Loucy (cell line): ENCODE results near the gene KIAA0825.

Source experiments
- H2AFZ ChIP-seq: fragments of 200-600 bp; sonication (generic); 2 replicates; pipeline ENCODE4 v1.6.0; 2016; ENCODE audit warnings: antibody characterized with exemption, mild to moderate bottlenecking, low read length, moderate library complexity
- H3F3A ChIP-seq: fragments of 200-600 bp; 2 replicates; pipeline ENCODE4 v1.6.0; 2016; ENCODE audit warnings: antibody characterized with exemption, low read depth, mild to moderate bottlenecking
- H3K27me3 ChIP-seq: fragments of 200-600 bp; sonication (generic); 2 replicates; pipeline ENCODE4 v1.6.1; 2014; ENCODE audit warnings: low read length, mild to moderate bottlenecking; ENCODE audit not compliant: insufficient read depth, poor library complexity, severe bottlenecking
- H3K36me3 ChIP-seq: fragments of 200-600 bp; sonication (generic); 2 replicates; pipeline ENCODE4 v1.6.1; 2016; ENCODE audit warnings: low read length; ENCODE audit not compliant: insufficient read depth
- H3K4me1 ChIP-seq: fragments of 200-600 bp; sonication (generic); 2 replicates; pipeline ENCODE4 v1.5.1; 2014; ENCODE audit warnings: low read length, mild to moderate bottlenecking; ENCODE audit not compliant: insufficient read depth, poor library complexity, severe bottlenecking
- H3K4me2 ChIP-seq: fragments of 200-600 bp; sonication (generic); 2 replicates; pipeline ENCODE4 v1.6.0; 2014; ENCODE audit warnings: antibody characterized with exemption, low read length, low read depth, mild to moderate bottlenecking; ENCODE audit not compliant: poor library complexity, severe bottlenecking
- H3K4me3 ChIP-seq: fragments of 200-600 bp; sonication (generic); 2 replicates; pipeline ENCODE4 v1.5.1; 2014; ENCODE audit warnings: low read length, mild to moderate bottlenecking, mixed read lengths; ENCODE audit not compliant: poor library complexity, severe bottlenecking
- H3K79me2 ChIP-seq: fragments of 200-600 bp; sonication (generic); 2 replicates; pipeline ENCODE4 v1.6.1; 2014; ENCODE audit warnings: low read length; ENCODE audit not compliant: insufficient read depth
- H3K9ac ChIP-seq: fragments of 200-600 bp; sonication (generic); 2 replicates; pipeline ENCODE4 v1.6.0; 2014; ENCODE audit warnings: mild to moderate bottlenecking, low read depth, low read length, moderate library complexity; ENCODE audit not compliant: poor library complexity, severe bottlenecking
- H3K9me2 ChIP-seq: fragments of 200-600 bp; sonication (generic); replicated peaks from 2 replicates; pipeline ENCODE4 v1.6.1; 2016; ENCODE audit warnings: low read depth, low read length, mixed read lengths
- H3K9me3 ChIP-seq: fragments of 200-600 bp; sonication (generic); 2 replicates; pipeline ENCODE4 v1.6.1; 2014; ENCODE audit warnings: mild to moderate bottlenecking, antibody characterized with exemption, low read length, low read depth; ENCODE audit not compliant: insufficient read depth
- H4K20me1 ChIP-seq: fragments of 200-600 bp; sonication (generic); 2 replicates; pipeline ENCODE4 v1.6.0; 2014; ENCODE audit warnings: antibody characterized with exemption, low read length, mild to moderate bottlenecking; ENCODE audit not compliant: insufficient read depth, poor library complexity, severe bottlenecking
- EZH2phosphoT487 ChIP-seq: fragments of 200-600 bp; IDR thresholded peaks from 2 replicates; pipeline ENCODE4 v1.6.1; 2018; ENCODE audit warnings: antibody characterized with exemption, mild to moderate bottlenecking, moderate library complexity, borderline replicate concordance
- TF ChIP-seq, protein P1 (sequence below): fragments of 200-600 bp; sonication (generic); conservative IDR thresholded peaks from 2 replicates; pipeline ENCODE4 v1.5.1; 2014; ENCODE audit warnings: mild to moderate bottlenecking, antibody characterized with exemption, low read length

Gene KIAA0825

DNA sequence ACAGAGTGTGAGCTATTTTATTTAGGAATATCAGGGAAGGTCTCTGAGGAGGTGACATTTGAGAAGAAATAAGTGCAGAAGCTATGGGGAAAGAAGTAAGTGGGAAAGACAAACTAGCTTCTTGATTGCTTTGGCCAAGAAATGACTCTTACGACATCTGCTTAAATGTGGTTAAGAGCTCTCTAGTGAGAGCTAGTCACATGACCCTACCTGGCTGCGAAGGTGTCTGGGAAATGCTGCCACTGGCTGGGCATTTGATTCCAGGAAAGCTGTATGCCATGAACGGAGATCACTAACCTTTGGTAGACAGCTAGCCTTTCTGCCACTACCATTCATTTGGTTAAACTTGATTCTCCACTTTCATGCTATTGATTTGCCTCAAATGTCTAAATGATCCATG is 80.1 kb downstream of the KIAA0825 start:
- H2AFZ ChIP-seq, result no peak overlapping the region
- no peak for TF ChIP-seq EZH2phosphoT487
- TF ChIP-seq, protein P1, sequence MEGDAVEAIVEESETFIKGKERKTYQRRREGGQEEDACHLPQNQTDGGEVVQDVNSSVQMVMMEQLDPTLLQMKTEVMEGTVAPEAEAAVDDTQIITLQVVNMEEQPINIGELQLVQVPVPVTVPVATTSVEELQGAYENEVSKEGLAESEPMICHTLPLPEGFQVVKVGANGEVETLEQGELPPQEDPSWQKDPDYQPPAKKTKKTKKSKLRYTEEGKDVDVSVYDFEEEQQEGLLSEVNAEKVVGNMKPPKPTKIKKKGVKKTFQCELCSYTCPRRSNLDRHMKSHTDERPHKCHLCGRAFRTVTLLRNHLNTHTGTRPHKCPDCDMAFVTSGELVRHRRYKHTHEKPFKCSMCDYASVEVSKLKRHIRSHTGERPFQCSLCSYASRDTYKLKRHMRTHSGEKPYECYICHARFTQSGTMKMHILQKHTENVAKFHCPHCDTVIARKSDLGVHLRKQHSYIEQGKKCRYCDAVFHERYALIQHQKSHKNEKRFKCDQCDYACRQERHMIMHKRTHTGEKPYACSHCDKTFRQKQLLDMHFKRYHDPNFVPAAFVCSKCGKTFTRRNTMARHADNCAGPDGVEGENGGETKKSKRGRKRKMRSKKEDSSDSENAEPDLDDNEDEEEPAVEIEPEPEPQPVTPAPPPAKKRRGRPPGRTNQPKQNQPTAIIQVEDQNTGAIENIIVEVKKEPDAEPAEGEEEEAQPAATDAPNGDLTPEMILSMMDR, result no peak
- H3K9me3 ChIP-seq, result no peaks in the 10 kb centered on the region; the same call in 1 of the 2 replicates
- H3K4me1 ChIP-seq, result no peaks in the 10 kb centered on the region
- no peak overlapping the region for H3K9ac ChIP-seq
- H3F3A ChIP-seq, result no peaks in the 10 kb centered on the region
- H4K20me1 ChIP-seq, result no peaks in the 10 kb centered on the region
- no peaks in the 10 kb centered on the region for H3K36me3 ChIP-seq
- no peaks in the 10 kb centered on the region for H3K27me3 ChIP-seq
- H3K4me2 ChIP-seq, result no peak overlapping the region
- H3K79me2 ChIP-seq, result no peaks in the 10 kb centered on the region
- no peak overlapping the region for H3K4me3 ChIP-seq
- H3K9me2 ChIP-seq, result no peaks in the 10 kb centered on the region

- no peaks in the 10 kb centered on the region for H3K4me1 ChIP-seq
These were observed 91.7 kb downstream of the KIAA0825 start for GRCh38 chr5:94526706-94527105.

DNA sequence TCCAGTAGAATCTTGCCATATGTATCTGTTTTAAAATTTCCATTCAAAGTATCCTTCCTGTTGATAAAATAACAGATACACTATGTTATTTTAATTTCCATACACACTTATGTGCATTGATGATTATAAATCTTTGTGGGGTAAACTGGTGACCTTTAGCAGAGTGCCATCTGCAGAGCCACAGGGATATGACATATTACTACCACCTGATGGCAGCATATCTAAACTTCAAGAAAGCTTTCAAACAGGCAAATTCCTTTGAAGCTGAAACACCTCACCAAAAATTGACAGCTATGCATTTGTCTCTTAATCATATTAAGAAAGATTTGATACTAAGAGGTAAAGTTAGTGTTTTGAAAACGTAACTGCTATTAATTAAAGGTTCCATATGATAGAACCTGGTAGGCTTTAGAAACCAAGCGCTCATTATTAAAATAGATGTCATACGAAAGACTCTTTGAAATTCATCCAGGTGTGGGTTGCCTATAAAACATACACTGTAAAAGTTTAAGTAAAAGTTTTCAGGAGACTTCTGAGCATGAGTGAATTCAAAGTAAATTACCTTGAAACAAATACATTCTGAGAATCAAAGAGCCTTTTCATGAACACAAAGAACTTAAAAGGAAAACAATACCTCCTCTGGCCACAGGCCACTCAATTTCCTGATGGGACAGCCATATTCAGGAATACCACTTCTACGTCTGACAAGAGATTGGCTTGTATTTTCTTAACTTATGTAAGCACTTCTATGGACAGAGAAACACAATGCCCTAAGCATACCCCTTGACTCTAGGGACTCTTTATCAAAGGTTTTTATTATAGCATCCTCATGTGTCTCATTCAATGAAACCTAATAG is 93.3 kb downstream of the KIAA0825 start:
- no peaks in the 10 kb centered on the region for H4K20me1 ChIP-seq
- H3K36me3 ChIP-seq, result no peaks in the 10 kb centered on the region
- no peaks in the 10 kb centered on the region for H3F3A ChIP-seq
- no peaks in the 10 kb centered on the region for H3K9me2 ChIP-seq
- no peak overlapping the region for H2AFZ ChIP-seq
- H3K4me3 ChIP-seq, result no peak overlapping the region
- H3K27me3 ChIP-seq, result no peaks in the 10 kb centered on the region
- no peak overlapping the region for H3K9ac ChIP-seq
- no peaks in the 10 kb centered on the region for H3K79me2 ChIP-seq
- no peak for TF ChIP-seq EZH2phosphoT487
- TF ChIP-seq, protein P1, result peak; percentile 67
- H3K4me2 ChIP-seq, result no peak overlapping the region
- H3K4me1 ChIP-seq, result no peaks in the 10 kb centered on the region
- H3K9me3 ChIP-seq, result no peaks in the 10 kb centered on the region

More at GRCh38 chr5:94526706-94527105, 91.7 kb downstream of the KIAA0825 start:
- Histone ChIP-seq H3K9me2 (no peaks in the 10 kb centered on the region), H3K4me3 (no peak overlapping the region), H3K36me3 (no peaks in the 10 kb centered on the region), H3F3A (no peaks in the 10 kb centered on the region), H3K9me3 (no peaks in the 10 kb centered on the region), H4K20me1 (no peaks in the 10 kb centered on the region), H2AFZ (no peak overlapping the region), H3K4me2 (no peak overlapping the region), H3K9ac (no peak overlapping the region), H3K79me2 (no peaks in the 10 kb centered on the region), H3K27me3 (no peaks in the 10 kb centered on the region)
- TF ChIP-seq, protein P1, result no peak
- TF ChIP-seq EZH2phosphoT487, result no peak
